ENCODE results near the gene CDH24. TPM values are rescaled to one million over a fixed set of nuclear protein-coding genes. Genes with fewer than 3 reads are reported as not detected.

Gene CDH24
- total and polyA plus RNA-seq, 8 donors, result 6.1 to 14.8 (median 11.3) TPM

GRCh38 chr14:23023022-23023794, 34.1 kb downstream of the CDH24 start:
- intact Hi-C loops (cut with DNase I), result no loop called here
- H3K9me3 ChIP-seq, result no peaks in the 10 kb centered on the region

GRCh38 chr14:23021889-23022442, 35.4 kb downstream of the CDH24 start:
- no peaks in the 10 kb centered on the region for H3K9me3 ChIP-seq
- ATAC-seq (no peak), DNase-seq (no peak)
- H3K36me3 ChIP-seq, result peaks cover 0 to 28% of the 10 kb centered on the region in 2 donors
- no peaks in the 10 kb centered on the region for H3K27me3 ChIP-seq
- no peak overlapping the region for H3K27ac ChIP-seq
- H3K4me1 ChIP-seq, result peaks cover 0 to 11% of the 10 kb centered on the region in 2 donors
- no peak for TF ChIP-seq CTCF (IDR thresholded peaks at IDR 0.05)
- intact Hi-C loops (cut with DNase I), result no loop called here
- H3K4me3 ChIP-seq, result no peak overlapping the region

More at GRCh38 chr14:23023022-23023794, 34.1 kb downstream of the CDH24 start:
- H3K27me3 ChIP-seq, result no peaks in the 10 kb centered on the region
- no peak for TF ChIP-seq CTCF (IDR thresholded peaks at IDR 0.05)
- DNase-seq, result no peak
- H3K36me3 ChIP-seq, result peaks cover 0 to 41% of the 10 kb centered on the region in 2 donors
- H3K4me1 ChIP-seq, result peaks cover 0 to 13% of the 10 kb centered on the region in 2 donors
- ATAC-seq, result no peak
- H3K4me3 ChIP-seq, result no peak overlapping the region
- no peak overlapping the region for H3K27ac ChIP-seq

- DNase-seq (no peak), ATAC-seq (no peak)
- H3K36me3 ChIP-seq, result peaks cover 0 to 23% of the 10 kb centered on the region in 2 donors
- intact Hi-C loops (cut with DNase I), result no loop called here
- no peak overlapping the region for H3K4me3 ChIP-seq
- H3K27me3 ChIP-seq, result no peaks in the 10 kb centered on the region
- no peaks in the 10 kb centered on the region for H3K9me3 ChIP-seq
- no peak for TF ChIP-seq CTCF (IDR thresholded peaks at IDR 0.05)
- peaks cover 0 to 11% of the 10 kb centered on the region in 2 donors for H3K4me1 ChIP-seq
- H3K27ac ChIP-seq, result no peak overlapping the region
Measured at GRCh38 chr14:23021434-23021833, 35.9 kb downstream of the CDH24 start.

GRCh38 chr14:23020143-23021128, 36.9 kb downstream of the CDH24 start:
- Histone ChIP-seq H3K4me1 (peaks cover 0 to 5% of the 10 kb centered on the region in 2 donors), H3K4me3 (no peak overlapping the region), H3K36me3 (peaks cover 0 to 13% of the 10 kb centered on the region in 2 donors), H3K27ac (no peak overlapping the region), H3K9me3 (no peaks in the 10 kb centered on the region), H3K27me3 (no peaks in the 10 kb centered on the region)
- ATAC-seq (no peak), DNase-seq (no peak)
- TF ChIP-seq CTCF (IDR thresholded peaks at IDR 0.05), result no peak
- intact Hi-C loops (cut with DNase I), result no loop called here
